AG04449 (cell line): ENCODE results near the gene MT2A.

Source experiments
- CTCF ChIA-PET: fragments of 350-600 bp; formaldehyde crosslinking; extraction: SDS; loops from one replicate; lab custom pipeline; 2021; ENCODE audit warnings: antibody characterized with exemption; lab: Yijun Ruan, JAX
- POLR2A ChIA-PET: fragments of 400-600, 350-600 bp; formaldehyde crosslinking; extraction: SDS; loops from one replicate; lab custom pipeline; 2020; ENCODE audit warnings: antibody characterized with exemption, inconsistent platforms; lab: Yijun Ruan, JAX
- DNase-seq: peaks from one replicate; pipeline ENCODE4 v3.0.0-alpha.2; 2010; ENCODE audit warnings: low read depth, low spot score
- H3K4me3 ChIP-seq: 2 replicates; pipeline ENCODE4 v1.5.1; 2011; ENCODE audit warnings: low read depth, mild to moderate bottlenecking, control low read depth, low read length
- CTCF ChIP-seq: IDR thresholded peaks from one replicate; pipeline ENCODE4 v1.5.1; 2011; ENCODE audit warnings: mild to moderate bottlenecking, moderate library complexity, low read length, control low read depth, inconsistent platforms; ENCODE audit not compliant: insufficient read depth; ENCODE audit errors: missing control alignments

MT2A gene

GRCh38 chr16:56583351-56584168, 24.8 kb upstream of the MT2A start:
- no peak for DNase-seq
- no peak overlapping the region for H3K4me3 ChIP-seq
- CTCF ChIA-PET: interaction anchor here (1.1 to 5.1 kb wide), 4 partner anchors 8 to 118 kb away, joined by 3 to 27 read pairs (median 12); no protein-coding TSS in a partner anchor
- TF ChIP-seq CTCF: no peak
- POLR2A ChIA-PET: no interaction called here

GRCh38 chr16:56584276-56584675, 24.1 kb upstream of the MT2A start:
- DNase-seq: no peak
- no peak for TF ChIP-seq CTCF
- H3K4me3 ChIP-seq: no peak overlapping the region
- CTCF ChIA-PET: interaction anchor here (4.8 to 5.1 kb wide), 2 partner anchors 17 to 117 kb away, joined by 22 to 27 read pairs; no protein-coding TSS in a partner anchor
- POLR2A ChIA-PET: no interaction called here

- ChIA-PET POLR2A (no interaction called here), CTCF (no interaction called here)
- H3K4me3 ChIP-seq: peak overlapping the region; percentile 46
- no peak for TF ChIP-seq CTCF
- no peak for DNase-seq
Measured at GRCh38 chr16:56588781-56589140, 19.6 kb upstream of the MT2A start.

GRCh38 chr16:56589141-56590039, 19.0 kb upstream of the MT2A start, which contains the start of gene MT3:
TSS of gene MT3 (plus strand) at chr16:56589528. CDS start at chr16:56589591, 63 bp downstream.
- DNase-seq: no peak
- H3K4me3 ChIP-seq: peak within 1 kb of the TSS; percentile 46
- ChIA-PET CTCF (interaction anchor here (1.3 kb wide), 1 partner anchor 13 kb away, joined by 4 read pairs; no protein-coding TSS in a partner anchor), POLR2A (no interaction called here)
- no peak for TF ChIP-seq CTCF

GRCh38 chr16:56591377-56592060, 16.9 kb upstream of the MT2A start:
- ChIA-PET POLR2A (no interaction called here), CTCF (interaction anchor here (0.8 to 2.7 kb wide), 6 partner anchors 9 to 110 kb away, joined by 3 to 29 read pairs (median 4); no protein-coding TSS in a partner anchor)
- TF ChIP-seq CTCF: no peak
- DNase-seq: no peak
- H3K4me3 ChIP-seq: no peak overlapping the region
